ENCODE results near the gene PEX10. TPM values are rescaled to one million over a fixed set of nuclear protein-coding genes. Genes with fewer than 3 reads are reported as not detected.

The PEX10 gene
- total RNA-seq, 1 donor = 34.7 TPM

GRCh38 chr1:2405588-2406295 lies 6.6 kb downstream of the PEX10 start:
- H3K4me2 ChIP-seq (ENCODE audit: insufficient read depth, low read length) = no peak overlapping the region
- H3K36me3 ChIP-seq (ENCODE audit: insufficient read depth, low read length) = peaks cover 63% of the 10 kb centered on the region
- H3K4me1 ChIP-seq (ENCODE audit: insufficient read depth, low read length) = peaks cover 7% of the 10 kb centered on the region
- peaks cover 18% of the 10 kb centered on the region for H4K20me1 ChIP-seq (ENCODE audit: insufficient read depth, low read length)
- TF ChIP-seq CTCF (IDR thresholded peaks at IDR 0.05; ENCODE audit: extremely low read depth, low read depth, low read length) = no peak
- no peaks in the 10 kb centered on the region for H3K27me3 ChIP-seq (ENCODE audit: insufficient read depth, low read length)
- no peak overlapping the region for H2AFZ ChIP-seq (ENCODE audit: low read length)
- no peak overlapping the region for H3K4me3 ChIP-seq (ENCODE audit: insufficient read depth, low read length)
- H3K79me2 ChIP-seq (ENCODE audit: insufficient read depth, low read length) = peaks cover 29% of the 10 kb centered on the region
- peak; percentile 94 for DNase-seq (ENCODE audit: insufficient read length, low spot score, missing footprints)
- no peaks in the 10 kb centered on the region for H3K9me3 ChIP-seq (ENCODE audit: low read depth, low read length)
- H3K27ac ChIP-seq (ENCODE audit: low read depth, low read length) = peak overlapping the region; percentile 65

GRCh38 chr1:2404890-2405511 lies 7.4 kb downstream of the PEX10 start:
- H3K4me2 ChIP-seq (ENCODE audit: insufficient read depth, low read length) = no peak overlapping the region
- DNase-seq (ENCODE audit: insufficient read length, low spot score, missing footprints) = peak; percentile 88
- H3K4me3 ChIP-seq (ENCODE audit: insufficient read depth, low read length) = no peak overlapping the region
- no peaks in the 10 kb centered on the region for H3K27me3 ChIP-seq (ENCODE audit: insufficient read depth, low read length)
- H3K36me3 ChIP-seq (ENCODE audit: insufficient read depth, low read length) = peaks cover 66% of the 10 kb centered on the region
- no peaks in the 10 kb centered on the region for H3K9me3 ChIP-seq (ENCODE audit: low read depth, low read length)
- H3K79me2 ChIP-seq (ENCODE audit: insufficient read depth, low read length) = peaks cover 35% of the 10 kb centered on the region
- peaks cover 7% of the 10 kb centered on the region for H3K4me1 ChIP-seq (ENCODE audit: insufficient read depth, low read length)
- no peak overlapping the region for H2AFZ ChIP-seq (ENCODE audit: low read length)
- H4K20me1 ChIP-seq (ENCODE audit: insufficient read depth, low read length) = peaks cover 23% of the 10 kb centered on the region
- H3K27ac ChIP-seq (ENCODE audit: low read depth, low read length) = peak overlapping the region; percentile 65
- no peak for TF ChIP-seq CTCF (IDR thresholded peaks at IDR 0.05; ENCODE audit: extremely low read depth, low read depth, low read length)

- Histone ChIP-seq H3K36me3 (ENCODE audit: insufficient read depth, low read length) (peaks cover 71% of the 10 kb centered on the region), H3K4me2 (ENCODE audit: insufficient read depth, low read length) (no peak overlapping the region), H3K27me3 (ENCODE audit: insufficient read depth, low read length) (no peaks in the 10 kb centered on the region), H3K4me3 (ENCODE audit: insufficient read depth, low read length) (no peak overlapping the region), H4K20me1 (ENCODE audit: insufficient read depth, low read length) (peaks cover 24% of the 10 kb centered on the region), H2AFZ (ENCODE audit: low read length) (no peak overlapping the region), H3K27ac (ENCODE audit: low read depth, low read length) (no peak overlapping the region), H3K9me3 (ENCODE audit: low read depth, low read length) (no peaks in the 10 kb centered on the region), H3K4me1 (ENCODE audit: insufficient read depth, low read length) (peaks cover 7% of the 10 kb centered on the region), H3K79me2 (ENCODE audit: insufficient read depth, low read length) (peaks cover 41% of the 10 kb centered on the region)
- peak; percentile 49 for DNase-seq (ENCODE audit: insufficient read length, low spot score, missing footprints)
- TF ChIP-seq CTCF (IDR thresholded peaks at IDR 0.05; ENCODE audit: extremely low read depth, low read depth, low read length) = no peak
Measured at GRCh38 chr1:2404142-2404889, 8.0 kb downstream of the PEX10 start.

- TF ChIP-seq CTCF (IDR thresholded peaks at IDR 0.05; ENCODE audit: extremely low read depth, low read depth, low read length) = no peak
- H3K36me3 ChIP-seq (ENCODE audit: insufficient read depth, low read length) = peaks cover 72% of the 10 kb centered on the region
- H3K9me3 ChIP-seq (ENCODE audit: low read depth, low read length) = no peaks in the 10 kb centered on the region
- H3K4me1 ChIP-seq (ENCODE audit: insufficient read depth, low read length) = peaks cover 7% of the 10 kb centered on the region
- no peaks in the 10 kb centered on the region for H3K27me3 ChIP-seq (ENCODE audit: insufficient read depth, low read length)
- H2AFZ ChIP-seq (ENCODE audit: low read length) = no peak overlapping the region
- no peak overlapping the region for H3K4me2 ChIP-seq (ENCODE audit: insufficient read depth, low read length)
- peaks cover 29% of the 10 kb centered on the region for H4K20me1 ChIP-seq (ENCODE audit: insufficient read depth, low read length)
- no peak for DNase-seq (ENCODE audit: insufficient read length, low spot score, missing footprints)
- H3K4me3 ChIP-seq (ENCODE audit: insufficient read depth, low read length) = no peak overlapping the region
- H3K27ac ChIP-seq (ENCODE audit: low read depth, low read length) = no peak overlapping the region
- peaks cover 50% of the 10 kb centered on the region for H3K79me2 ChIP-seq (ENCODE audit: insufficient read depth, low read length)
Measured at GRCh38 chr1:2403273-2403672, 9.1 kb downstream of the PEX10 start.
